ENCODE data around the gene OR10A6. TPM values are rescaled to one million over a fixed set of nuclear protein-coding genes. Genes with fewer than 3 reads are reported as not detected.

Gene OR10A6
- under 1 TPM; 0.04 to 0.09 (median 0.08) TPM for polyA plus RNA-seq (ENCODE audit: insufficient read depth in 1 of 5, insufficient read length in 5 of 5, low replicate concordance in 1 of 5)
- long read RNA-seq, donor 1: 0 reads
- long read RNA-seq, donor 2: 0 reads
- long read RNA-seq, donor 3: 0 reads
- long read RNA-seq, donor 4: 0 reads
- long read RNA-seq, donor 5: 0 reads
- long read RNA-seq, donor 6: 0 reads
- long read RNA-seq, donor 7: 0 reads
- long read RNA-seq, donor 8: 0 reads

- no peak for DNase-seq
Observed at GRCh38 chr11:7931168-7931567, at the start of gene OR10A6. Gene OR10A6 (minus strand): TSS chr11:7931268. CDS start chr11:7928662, 2,606 bp downstream.

- no peak for DNase-seq
Observed at GRCh38 chr11:7977232-7977917, 46.3 kb upstream of the OR10A6 start.

DNA sequence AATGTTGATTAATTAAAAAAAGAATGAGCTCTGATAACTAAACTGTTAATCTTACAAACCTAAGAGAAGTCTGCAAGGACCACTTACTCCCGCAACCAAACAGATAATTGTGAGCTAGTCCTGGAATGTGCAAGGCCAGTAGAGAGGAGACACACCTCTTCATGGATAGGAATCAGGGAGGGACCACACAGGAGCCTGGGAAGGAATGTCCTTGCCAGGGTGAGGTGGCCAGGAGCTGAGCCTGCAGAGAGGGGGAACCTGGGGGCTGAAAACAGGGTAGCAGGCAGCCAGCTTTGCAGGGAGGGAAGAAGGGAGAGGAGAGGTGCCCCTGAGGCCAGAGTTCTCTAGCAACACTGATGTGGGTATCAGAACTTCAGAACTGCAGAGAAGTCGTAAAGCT is 43.6 kb upstream of the OR10A6 start:
- DNase-seq: no peak

- DNase-seq: no peak
Observed at GRCh38 chr11:7973011-7973410, 41.9 kb upstream of the OR10A6 start.

GRCh38 chr11:7971846-7972245 is 40.8 kb upstream of the OR10A6 start:
- DNase-seq: no peak

DNA sequence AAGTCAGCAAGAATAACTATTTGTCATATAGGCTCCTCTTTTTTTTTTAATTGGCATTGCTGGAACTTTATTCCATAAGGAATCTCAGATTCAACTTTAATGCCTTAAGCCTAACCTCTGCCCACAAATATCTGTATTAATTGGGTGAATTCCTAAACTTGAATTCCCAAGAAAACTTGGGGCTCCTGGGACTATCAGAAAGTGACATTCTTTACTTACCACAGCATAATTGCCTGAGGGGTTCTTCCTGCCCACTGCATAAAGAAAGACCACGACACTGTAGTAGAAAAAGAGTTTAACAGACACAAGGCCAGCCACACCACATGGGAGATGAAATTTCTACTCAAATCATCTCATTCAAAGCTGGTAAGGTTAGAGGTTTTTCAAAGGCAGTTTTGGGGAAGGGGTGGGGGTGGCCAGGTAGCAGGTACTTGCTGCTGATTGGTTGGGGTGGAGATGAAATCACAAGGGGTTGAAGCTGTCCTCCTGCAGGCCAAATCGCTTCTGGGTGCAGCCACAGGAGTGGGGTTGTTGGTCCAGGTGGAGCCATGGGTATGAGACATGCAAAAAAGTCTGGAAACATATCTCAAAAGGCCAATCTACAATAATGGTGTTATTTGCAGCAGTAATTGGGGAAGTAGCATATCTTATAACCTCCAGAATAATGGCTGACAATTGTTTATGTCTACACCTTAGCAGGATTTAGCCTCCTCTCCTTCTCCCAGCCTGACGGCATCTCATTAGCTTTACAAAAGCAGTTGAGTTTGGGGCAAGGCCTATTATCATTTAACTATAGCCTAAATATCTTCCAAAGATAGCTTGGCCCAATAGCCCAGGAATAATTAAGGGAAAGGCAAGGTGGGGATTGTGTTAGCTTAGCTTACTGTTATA is 38.9 kb upstream of the OR10A6 start:
- no peak for DNase-seq

GRCh38 chr11:7968686-7969085 is 37.6 kb upstream of the OR10A6 start:
- no peak for DNase-seq

DNA sequence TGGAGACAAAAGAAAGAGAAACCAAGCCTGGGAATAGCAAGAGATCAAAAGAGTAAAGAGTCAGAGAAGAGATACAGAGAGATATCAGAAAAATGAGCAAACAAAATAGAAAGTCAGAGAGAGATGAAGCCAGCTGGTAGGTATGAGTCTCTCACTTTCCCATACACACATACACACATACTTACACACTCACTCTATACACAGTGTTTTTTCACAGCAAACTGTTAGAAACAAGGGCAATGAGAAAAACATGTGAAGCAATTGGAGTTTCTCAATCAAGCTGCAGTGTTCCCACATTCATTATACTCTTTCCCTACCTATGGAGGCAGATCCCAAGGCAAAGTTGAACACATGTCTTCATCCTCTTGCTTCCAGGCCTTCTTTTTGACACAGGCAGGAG is 36.8 kb upstream of the OR10A6 start:
- DNase-seq: no peak

DNA sequence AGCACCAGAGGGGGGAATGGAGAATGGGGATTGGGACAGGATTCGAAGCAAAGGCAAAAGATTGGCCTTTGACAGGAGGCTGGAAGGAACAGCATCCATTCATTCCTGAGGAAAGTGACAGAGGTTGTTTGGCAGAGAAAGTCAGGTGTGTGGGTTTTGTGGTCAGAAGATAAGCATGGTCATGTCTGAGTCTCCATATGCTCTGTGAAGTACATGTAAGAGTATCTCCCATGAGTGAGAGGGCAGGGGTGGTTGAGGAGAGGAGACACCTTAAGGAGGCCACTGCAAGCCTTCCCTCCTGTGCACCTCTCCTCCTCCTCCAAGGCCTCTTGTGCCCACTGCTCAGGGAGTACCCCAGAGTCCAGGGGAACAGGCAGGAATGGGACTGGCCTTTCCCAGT is 36.0 kb upstream of the OR10A6 start:
- no peak for DNase-seq

DNA sequence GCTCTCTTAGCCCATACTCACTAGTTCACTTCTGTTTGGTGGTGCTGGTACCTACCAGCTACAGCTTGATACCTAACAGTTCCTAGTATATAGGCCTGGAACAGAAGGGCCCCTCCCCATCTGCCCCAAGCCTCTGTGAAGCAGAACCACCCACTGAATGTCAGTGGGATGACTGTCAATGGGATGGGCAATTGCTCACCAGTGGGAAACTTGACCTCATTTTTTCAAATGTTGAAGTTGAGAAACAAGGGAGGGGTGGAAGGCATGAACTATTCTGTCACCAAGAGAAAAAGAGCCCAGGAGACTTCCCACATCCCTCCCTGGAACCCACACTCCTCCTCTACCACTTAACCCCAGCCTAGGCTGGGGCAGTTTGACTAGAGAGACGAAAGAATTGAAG is 34.3 kb upstream of the OR10A6 start, which contains the start of gene NLRP10:
Gene NLRP10 (minus strand): TSS at position 62 of the 400 bp plus-strand sequence. CDS start 1,952 bp downstream, outside the sequence.
- DNase-seq: no peak

- DNase-seq: no peak
Observed at GRCh38 chr11:7964873-7965272, 33.8 kb upstream of the OR10A6 start.

GRCh38 chr11:7964261-7964660 is 33.2 kb upstream of the OR10A6 start:
- no peak for DNase-seq

- DNase-seq: no peak
Observed at GRCh38 chr11:7955191-7955590, 24.1 kb upstream of the OR10A6 start.

DNA sequence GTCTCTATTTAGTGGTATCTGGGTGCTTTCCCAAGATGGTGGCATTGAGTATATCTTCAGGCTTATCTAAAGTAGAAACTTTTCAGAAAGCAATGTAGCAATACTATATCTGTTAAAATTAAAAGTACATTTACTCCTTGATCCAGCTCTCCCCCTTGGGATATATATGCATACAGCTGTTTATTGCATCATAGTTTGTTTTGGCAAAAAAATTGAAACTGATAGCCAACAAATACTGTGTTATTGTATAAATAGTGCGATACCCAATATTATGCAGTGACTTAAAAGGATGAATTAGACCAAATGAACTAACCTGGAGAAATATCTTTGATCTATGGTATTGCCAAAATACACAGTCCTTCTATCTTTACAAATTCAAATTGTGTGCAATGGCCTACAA is 18.9 kb upstream of the OR10A6 start:
- DNase-seq: no peak

DNA sequence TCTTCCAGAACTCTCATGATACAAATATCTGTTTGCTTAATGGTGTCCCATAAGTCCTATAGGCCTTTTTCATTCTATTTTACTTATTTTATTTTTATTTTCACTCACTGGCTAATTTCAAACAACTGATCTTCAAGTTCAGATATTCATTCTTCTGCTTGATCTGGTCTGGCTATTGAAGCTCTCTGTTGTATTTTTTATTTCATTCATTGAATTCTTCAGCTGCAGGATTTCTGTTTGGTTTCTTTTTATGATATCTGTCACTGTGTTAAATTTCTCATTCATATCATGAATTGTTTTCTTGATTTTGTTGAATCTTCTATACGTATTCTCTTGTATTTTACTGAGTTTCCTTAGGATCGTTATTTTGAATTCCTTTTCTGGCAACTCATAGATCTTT is 13.1 kb upstream of the OR10A6 start:
- no peak for DNase-seq

DNA sequence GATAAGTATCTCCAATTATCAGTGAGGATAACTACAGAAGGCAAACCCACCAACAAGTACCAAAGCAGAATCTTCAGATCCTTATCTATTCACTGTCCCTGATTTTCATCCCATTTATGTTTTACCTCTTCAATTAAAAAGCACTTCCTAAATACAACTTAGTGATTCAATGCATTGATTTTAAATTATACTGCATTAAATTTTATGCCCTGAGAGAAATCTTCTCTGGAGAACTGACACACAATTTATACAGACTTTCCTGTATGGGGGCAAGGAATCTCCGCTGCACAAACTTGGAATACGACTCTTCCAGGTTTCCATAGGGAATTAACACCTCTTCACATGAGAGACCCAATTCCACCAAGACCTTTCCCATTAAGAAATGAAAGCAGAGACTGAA is 10.5 kb upstream of the OR10A6 start, which contains the start of gene OR10A3:
Gene OR10A3 (minus strand): TSS at position 101 of the 400 bp plus-strand sequence. CDS start 2,188 bp downstream, outside the sequence.
- DNase-seq: no peak

GRCh38 chr11:7941146-7941545 is 10.1 kb upstream of the OR10A6 start:
- DNase-seq: no peak

- DNase-seq: no peak
Observed at GRCh38 chr11:7936615-7937014, 5.5 kb upstream of the OR10A6 start.

DNA sequence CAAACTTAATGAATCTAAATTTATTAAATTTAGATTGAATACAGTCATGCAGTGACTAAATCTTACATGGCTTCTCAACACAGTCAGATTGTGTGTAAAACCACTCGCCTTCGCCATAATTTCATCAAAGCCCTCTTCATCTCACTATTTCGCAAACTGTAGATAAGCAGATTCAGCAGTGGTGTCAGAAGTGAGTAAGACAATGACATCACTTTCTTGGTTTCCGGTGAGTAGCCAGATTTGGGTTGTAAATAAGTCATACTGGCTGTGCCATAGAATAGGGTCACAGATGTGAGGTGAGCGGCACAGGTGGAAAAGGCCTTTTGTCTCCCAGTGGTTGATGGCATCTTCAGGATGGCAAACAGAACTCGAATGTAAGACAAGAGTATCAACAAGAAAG is 3.4 kb downstream of the OR10A6 start:
- DNase-seq: no peak

DNA sequence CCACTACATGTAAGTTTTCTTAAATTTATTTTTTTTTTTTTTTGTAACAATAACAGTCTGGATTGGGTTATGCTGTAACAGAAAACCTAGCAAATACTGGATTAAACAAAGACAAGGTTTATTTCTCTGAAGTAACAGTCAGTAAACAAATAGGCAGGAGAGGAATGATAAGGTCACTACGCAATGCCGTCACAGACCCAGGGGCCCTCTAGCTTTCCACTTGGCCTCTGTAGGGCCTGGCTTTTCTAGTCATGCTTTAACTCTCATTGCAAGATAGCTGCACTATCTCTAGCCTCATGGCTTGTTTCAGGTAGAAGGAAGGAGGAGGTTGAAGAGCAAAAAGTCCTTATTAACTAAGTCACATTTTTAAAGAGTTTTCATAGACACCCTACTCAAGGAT is 6.5 kb downstream of the OR10A6 start:
- no peak for DNase-seq

DNA sequence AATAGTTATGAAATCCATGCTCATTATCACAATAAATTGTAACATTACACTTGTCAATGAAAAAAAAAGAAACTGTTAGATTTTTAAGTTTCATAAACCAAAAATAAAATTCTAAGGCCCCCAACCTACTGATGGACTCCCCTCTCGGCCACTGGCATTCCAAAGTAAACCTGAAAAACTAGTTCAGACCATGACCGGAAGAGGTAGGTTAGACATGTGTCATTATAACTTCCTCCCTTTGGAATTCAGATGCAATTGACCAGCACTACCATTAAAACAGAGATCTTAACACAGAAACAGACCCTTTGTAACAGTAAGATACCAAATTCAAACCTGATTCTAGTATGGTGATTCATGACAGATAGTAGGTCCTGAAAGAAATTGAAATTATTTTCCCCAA is 12.9 kb downstream of the OR10A6 start:
- DNase-seq: no peak

DNA sequence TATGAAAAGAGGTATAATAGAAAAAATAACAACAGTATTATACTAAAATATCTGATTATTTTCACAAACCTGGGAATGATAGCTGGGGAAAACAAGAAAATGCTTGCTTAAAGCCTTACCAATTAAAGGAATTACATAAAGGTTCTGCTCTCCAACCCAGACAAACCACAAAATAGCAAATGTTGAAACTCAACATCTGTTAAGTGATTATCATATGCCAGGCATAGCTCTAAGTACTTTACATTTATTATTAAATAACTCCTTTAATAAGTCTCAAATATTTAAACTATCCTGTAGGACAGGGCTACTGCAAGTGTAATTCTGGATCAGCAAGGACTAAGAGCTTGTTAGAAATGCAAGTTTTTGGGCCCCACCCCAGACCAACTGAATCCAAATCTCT is 20.1 kb downstream of the OR10A6 start:
- no peak for DNase-seq
